ENCODE measurements around the gene SFMBT2. TPM values are rescaled to one million over a fixed set of nuclear protein-coding genes. Genes with fewer than 3 reads are reported as not detected.
A peak's percentile ranks its signal among the peaks of the same experiment; 100 is the strongest.

SFMBT2 gene
- total RNA-seq, 1 donor from 2014 or later: 22.3 TPM

DNA sequence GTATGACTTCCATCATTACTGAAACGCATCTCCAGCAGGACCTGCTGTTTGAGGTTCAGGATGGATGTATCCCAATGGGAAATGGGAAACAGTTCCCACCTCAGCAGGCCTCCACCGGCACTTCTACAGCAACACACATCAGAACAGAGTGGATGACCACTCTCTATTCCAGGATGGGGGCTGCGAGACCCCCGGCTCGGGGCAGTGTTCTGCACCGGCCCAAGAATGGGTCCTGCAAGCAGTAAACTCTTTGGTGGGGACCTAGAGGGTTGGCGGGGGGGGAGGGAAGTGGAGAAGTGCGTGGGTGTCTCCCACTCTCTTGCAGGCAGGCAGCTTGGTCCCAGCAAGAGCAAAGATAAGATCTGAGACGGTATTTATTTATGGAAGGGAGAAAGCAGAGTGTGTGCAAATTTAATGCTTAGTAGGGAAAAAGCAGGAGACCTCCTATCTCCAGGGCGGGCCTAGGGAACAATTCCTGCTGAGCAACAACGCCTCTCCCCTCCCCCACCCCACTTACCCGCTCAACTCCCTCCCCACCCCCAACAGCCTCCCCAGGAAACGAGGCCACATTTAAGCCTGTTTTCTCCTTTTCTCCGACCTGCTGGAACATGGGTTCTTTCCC, 4.0 kb downstream of the SFMBT2 start:
- DNase-seq (no peak), ATAC-seq (no peak)
- peak overlapping the region; percentile 74 for H3K4me3 ChIP-seq
- peaks cover 20% of the 10 kb centered on the region for H3K27me3 ChIP-seq (ENCODE audit: low read depth)
- H3K9me3 ChIP-seq: no peaks in the 10 kb centered on the region
- TF ChIP-seq CTCF (IDR thresholded peaks at IDR 0.05): no peak
- H3K4me1 ChIP-seq: peaks cover 29% of the 10 kb centered on the region
- no peaks in the 10 kb centered on the region for H3K36me3 ChIP-seq
- H3K27ac ChIP-seq: peak overlapping the region; percentile 76
- intact Hi-C loops (cut with DNase I): loop anchor here (10.0 kb wide), 1 partner anchor 142 kb away; no protein-coding TSS in a partner anchor

DNA sequence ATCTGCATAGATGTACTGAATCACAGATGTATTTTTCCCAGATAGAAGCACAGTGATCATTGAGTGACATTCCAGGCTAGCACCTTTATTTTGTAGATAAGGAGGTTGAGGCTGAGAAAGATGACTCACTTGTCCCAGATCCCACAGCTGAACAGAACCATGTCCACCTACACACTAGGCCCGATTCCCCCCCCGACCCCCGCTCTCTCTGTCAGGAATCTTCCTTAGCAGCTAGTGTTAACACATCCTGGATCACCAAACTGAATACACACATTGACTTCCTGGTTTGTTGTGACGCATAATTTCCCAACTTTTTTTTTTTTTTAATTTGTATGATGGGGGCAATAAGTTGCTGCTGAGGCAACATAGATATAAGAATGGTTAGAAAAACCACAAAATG, 5.2 kb downstream of the SFMBT2 start:
- DNase-seq: no peak
- no peak for TF ChIP-seq CTCF (IDR thresholded peaks at IDR 0.05)
- Histone ChIP-seq H3K4me3 (no peak overlapping the region), H3K27me3 (ENCODE audit: low read depth) (peaks cover 13% of the 10 kb centered on the region), H3K9me3 (no peaks in the 10 kb centered on the region), H3K4me1 (peaks cover 20% of the 10 kb centered on the region), H3K36me3 (no peaks in the 10 kb centered on the region), H3K27ac (no peak overlapping the region)
- intact Hi-C loops (cut with DNase I): loop anchor here (10.0 kb wide), 1 partner anchor 141 kb away; no protein-coding TSS in a partner anchor
- ATAC-seq: no peak

- no peak for ATAC-seq
- H3K36me3 ChIP-seq: no peaks in the 10 kb centered on the region
- no peak for TF ChIP-seq CTCF (IDR thresholded peaks at IDR 0.05)
- DNase-seq: no peak
- H3K9me3 ChIP-seq: no peaks in the 10 kb centered on the region
- no peak overlapping the region for H3K4me3 ChIP-seq
- peaks cover 19% of the 10 kb centered on the region for H3K4me1 ChIP-seq
- no peak overlapping the region for H3K27ac ChIP-seq
- intact Hi-C loops (cut with DNase I): loop anchor here (10.0 kb wide), 1 partner anchor 139 kb away; no protein-coding TSS in a partner anchor
- peaks cover 12% of the 10 kb centered on the region for H3K27me3 ChIP-seq (ENCODE audit: low read depth)
Observed at GRCh38 chr10:7403620-7404019, 7.2 kb downstream of the SFMBT2 start.

DNA sequence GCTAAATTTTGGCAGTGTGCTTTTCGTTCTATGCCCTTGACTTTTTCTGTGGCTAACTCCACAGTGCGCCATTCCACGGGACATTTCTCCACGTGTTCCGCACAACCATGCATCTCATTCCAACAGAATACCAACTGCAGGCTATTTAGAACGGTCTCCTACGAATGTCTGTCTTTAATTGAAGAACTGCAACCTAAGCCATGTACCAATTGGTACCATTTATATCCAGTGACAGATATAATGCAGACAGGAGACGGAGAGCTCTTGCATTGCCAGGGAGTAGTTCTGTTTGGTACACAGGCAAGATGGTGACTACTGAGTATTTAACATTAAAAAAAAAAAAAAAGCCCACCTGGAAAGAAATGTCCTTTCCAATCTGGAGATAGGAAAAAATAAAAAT, 9.1 kb downstream of the SFMBT2 start:
- DNase-seq (no peak), ATAC-seq (no peak)
- no peak overlapping the region for H3K4me3 ChIP-seq
- TF ChIP-seq CTCF (IDR thresholded peaks at IDR 0.05): no peak
- H3K4me1 ChIP-seq: peaks cover under 1% of the 10 kb centered on the region
- H3K27ac ChIP-seq: no peak overlapping the region
- no peaks in the 10 kb centered on the region for H3K27me3 ChIP-seq (ENCODE audit: low read depth)
- intact Hi-C loops (cut with DNase I): loop anchor here (10.0 kb wide), 1 partner anchor 137 kb away; no protein-coding TSS in a partner anchor
- H3K9me3 ChIP-seq: no peaks in the 10 kb centered on the region
- no peaks in the 10 kb centered on the region for H3K36me3 ChIP-seq

- ATAC-seq (no peak), DNase-seq (no peak)
- no peaks in the 10 kb centered on the region for H3K36me3 ChIP-seq
- no peak overlapping the region for H3K27ac ChIP-seq
- no peak for TF ChIP-seq CTCF (IDR thresholded peaks at IDR 0.05)
- H3K4me1 ChIP-seq: no peaks in the 10 kb centered on the region
- H3K27me3 ChIP-seq (ENCODE audit: low read depth): no peaks in the 10 kb centered on the region
- no peak overlapping the region for H3K4me3 ChIP-seq
- intact Hi-C loops (cut with DNase I): loop anchor here (10.0 kb wide), 1 partner anchor 136 kb away; no protein-coding TSS in a partner anchor
- H3K9me3 ChIP-seq: no peaks in the 10 kb centered on the region
Observed at GRCh38 chr10:7401156-7401555, 9.7 kb downstream of the SFMBT2 start.
